GM18951 (cell line): ENCODE results near the gene SPOPL.
"Not testable (repeated sequence)": the region's sequence is repeated elsewhere in the genome, so short reads cannot be mapped to it uniquely, and the experiment has no call there.

Experiments used
- POLR2A ChIP-seq: IDR thresholded peaks from 4 replicates; pipeline ENCODE4 v1.6.1; 2011; ENCODE audit warnings: mild to moderate bottlenecking; ENCODE audit not compliant: insufficient read length, insufficient read depth; ENCODE audit errors: extremely low read depth
- in situ Hi-C: fragments of 300-500 bp; cut with MboI; formaldehyde crosslinking; loops from one replicate; pipeline ENCODE4 v1.12.0; 2022; ENCODE audit warnings: low sequenced_read_pairs, mixed read lengths, inconsistent platforms; ENCODE audit not compliant: unreplicated experiment

Gene SPOPL

GRCh38 chr2:138522556-138522955, 21.0 kb downstream of the SPOPL start:
- no peak for TF ChIP-seq POLR2A
- in situ Hi-C loops, result no loop called here

- in situ Hi-C loops, result not testable (repeated sequence)
These were observed 21.6 kb downstream of the SPOPL start for GRCh38 chr2:138523018-138523672.

GRCh38 chr2:138523673-138524042, 22.1 kb downstream of the SPOPL start:
- in situ Hi-C loops, result not testable (repeated sequence)

GRCh38 chr2:138524353-138524752, 22.8 kb downstream of the SPOPL start:
- in situ Hi-C loops, result not testable (repeated sequence)

GRCh38 chr2:138531913-138532312, 30.3 kb downstream of the SPOPL start:
- no peak for TF ChIP-seq POLR2A
- in situ Hi-C loops, result no loop called here

- TF ChIP-seq POLR2A, result no peak
- in situ Hi-C loops, result no loop called here
These were observed 33.2 kb downstream of the SPOPL start for GRCh38 chr2:138534791-138535190.

- no peak for TF ChIP-seq POLR2A
- in situ Hi-C loops, result no loop called here
These were observed 34.7 kb downstream of the SPOPL start for GRCh38 chr2:138536302-138536701.

GRCh38 chr2:138536740-138537139, 35.2 kb downstream of the SPOPL start:
- TF ChIP-seq POLR2A, result no peak
- in situ Hi-C loops, result no loop called here

- in situ Hi-C loops, result no loop called here
- no peak for TF ChIP-seq POLR2A
These were observed 35.8 kb downstream of the SPOPL start for GRCh38 chr2:138537170-138537915.

GRCh38 chr2:138544206-138544605, 42.6 kb downstream of the SPOPL start:
- in situ Hi-C loops, result not testable (repeated sequence)

- in situ Hi-C loops, result no loop called here
- TF ChIP-seq POLR2A, result no peak
These were observed 47.2 kb downstream of the SPOPL start for GRCh38 chr2:138548796-138549195.

- no peak for TF ChIP-seq POLR2A
- in situ Hi-C loops, result no loop called here
These were observed 48.6 kb downstream of the SPOPL start for GRCh38 chr2:138550172-138550571.

GRCh38 chr2:138550670-138551287, 49.2 kb downstream of the SPOPL start:
- in situ Hi-C loops, result no loop called here
- TF ChIP-seq POLR2A, result no peak

- in situ Hi-C loops, result no loop called here
- no peak for TF ChIP-seq POLR2A
These were observed 52.6 kb downstream of the SPOPL start for GRCh38 chr2:138554123-138554522.
